HepG2 (cell line): Measurements from ENCODE around the gene HOXA1. TPM values are rescaled to one million over a fixed set of nuclear protein-coding genes. Genes with fewer than 3 reads are reported as not detected.
A peak's percentile ranks its signal among the peaks of the same experiment; 100 is the strongest.

Experiments used
- ATAC-seq: fragments of 200-7000 bp; cut with Tn5 transposase; 3 replicates; pipeline ENCODE4 v1.9.1; 2020; ENCODE audit warnings: mild to moderate bottlenecking, moderate library complexity
- BruUV-seq: library from RNA; stranded (reverse); fragments of 400-500 nt; replicated peaks from 2 replicates; lab custom pipeline; 2021; lab: Mats Ljungman, UMichigan
- CTCF ChIA-PET: fragments of 300-600 bp; formaldehyde crosslinking; extraction: SDS; loops from one replicate; lab custom pipeline; 2021; ENCODE audit warnings: low total read pairs, inconsistent platforms, low intra/inter-chr PET ratio; lab: Yijun Ruan, JAX
- POLR2A ChIA-PET: fragments of 350-600 bp; sonication (Branson Sonifier 250); formaldehyde crosslinking; loops from one replicate; lab custom pipeline; 2020; ENCODE audit warnings: antibody characterized with exemption, inconsistent platforms; lab: Yijun Ruan, JAX
- DNase-seq: peaks from one replicate; pipeline ENCODE4 v3.0.0-alpha.2; 2015; ENCODE audit warnings: low spot score
- FAIRE-seq: peaks from 3 replicates; lab custom pipeline; 2011; peaks lifted over from hg19 to GRCh38; lab: Jason Lieb, UNC
- H2AFZ ChIP-seq: one replicate; pipeline ENCODE4 v1.6.1; 2011; ENCODE audit warnings: low read length, inconsistent platforms
- H3K27ac ChIP-seq: fragments of 300-600 bp; 3 replicates; pipeline ENCODE4 v1.8.0; 2011; ENCODE audit warnings: mixed run types, mild to moderate bottlenecking, mixed read lengths, low read length, inconsistent platforms; ENCODE audit not compliant: insufficient read depth; ENCODE audit errors: extremely low read length
- H3K27me3 ChIP-seq, 2 experiments: fragments of 200-600 bp in 1 of 2; 2 replicates in 1 of 2; 3 replicates in 1 of 2; pipeline versions ENCODE4 v1.6.0 to v1.8.0; 2011; ENCODE audit warnings: low read length in 2 of 2, mild to moderate bottlenecking in 2 of 2, moderate library complexity in 2 of 2, inconsistent platforms in 1 of 2; ENCODE audit not compliant: insufficient read depth in 2 of 2, control insufficient read depth in 1 of 2
- H3K36me3 ChIP-seq, 2 experiments: fragments of 200-600 bp in 1 of 2; replicated peaks in 1 of 2; 2 replicates in 1 of 2; 3 replicates in 1 of 2; pipeline versions ENCODE4 v1.5.1 to v1.8.0; 2011; ENCODE audit warnings: low read length in 2 of 2, inconsistent platforms in 1 of 2; ENCODE audit not compliant: insufficient read depth in 2 of 2, control insufficient read depth in 1 of 2
- H3K4me1 ChIP-seq: 2 replicates; pipeline ENCODE4 v1.5.1; 2012; ENCODE audit warnings: low read length, inconsistent platforms; ENCODE audit not compliant: insufficient read depth
- H3K4me2 ChIP-seq: 2 replicates; pipeline ENCODE4 v1.6.0; 2011; ENCODE audit warnings: low read depth, low read length, inconsistent platforms
- H3K4me3 ChIP-seq, 3 experiments: fragments of 200-600 bp in 1 of 3; sonication (generic), shearing (Covaris generic) in 1 of 3; replicated peaks in 1 of 3; 2 replicates each; pipeline ENCODE4 v1.5.1; 2011 to 2016; ENCODE audit warnings: low read length in 3 of 3, inconsistent platforms in 2 of 3, low read depth in 2 of 3, mild to moderate bottlenecking in 2 of 3, control low read depth in 1 of 3, mixed read lengths in 1 of 3; ENCODE audit not compliant: insufficient read depth in 1 of 3
- H3K79me2 ChIP-seq: one replicate; pipeline ENCODE4 v1.6.1; 2011; ENCODE audit warnings: low read length, inconsistent platforms; ENCODE audit not compliant: insufficient read depth
- H3K9ac ChIP-seq: 2 replicates; pipeline ENCODE4 v1.6.0; 2011; ENCODE audit warnings: mild to moderate bottlenecking, low read depth, low read length, inconsistent platforms; ENCODE audit not compliant: insufficient read depth
- H3K9me3 ChIP-seq: 2 replicates; pipeline ENCODE4 v1.5.1; 2012; ENCODE audit warnings: mild to moderate bottlenecking, low read length
- H4K20me1 ChIP-seq: 2 replicates; pipeline ENCODE4 v1.6.0; 2011; ENCODE audit warnings: inconsistent platforms, mild to moderate bottlenecking, low read length, moderate library complexity; ENCODE audit not compliant: insufficient read depth
- CENPX ChIP-seq: sonication (generic); formaldehyde crosslinking; IDR thresholded peaks from 2 replicates; pipeline ENCODE4 v1.9.0; 2021; ENCODE audit warnings: mild to moderate bottlenecking, missing genetic modification reagents, moderate library complexity
- DMTF1 ChIP-seq: sonication (generic); formaldehyde crosslinking; IDR thresholded peaks from 2 replicates; pipeline ENCODE4 v1.4.0; 2020; ENCODE audit warnings: mild to moderate bottlenecking, missing genetic modification reagents
- JDP2 ChIP-seq: sonication (generic); formaldehyde crosslinking; IDR thresholded peaks from 2 replicates; pipeline ENCODE4 v1.8.1; 2022; ENCODE audit warnings: missing genetic modification reagents, borderline replicate concordance
- MAFK ChIP-seq, 2 experiments: IDR thresholded peaks in 1 of 2; conservative IDR thresholded peaks in 1 of 2; 2 replicates each; pipeline ENCODE4 v1.6.1; 2011; ENCODE audit warnings: improper control_type of control experiment in 2 of 2, low read length in 2 of 2
- PCBP1 ChIP-seq: fragments of 200-400 bp; formaldehyde crosslinking; IDR thresholded peaks from 2 replicates; pipeline ENCODE4 v1.6.1; 2017; ENCODE audit warnings: mild to moderate bottlenecking, low read depth, low read length, borderline replicate concordance
- SMAD9 ChIP-seq: sonication (generic); formaldehyde crosslinking; IDR thresholded peaks from 2 replicates; pipeline ENCODE4 v1.5.1; 2020; ENCODE audit warnings: mild to moderate bottlenecking, missing genetic modification reagents
- YY1 ChIP-seq: IDR thresholded peaks from 2 replicates; pipeline ENCODE4 v1.6.1; 2011; ENCODE audit warnings: low read length, low read depth, moderate library complexity, mild to moderate bottlenecking; ENCODE audit not compliant: insufficient read depth, insufficient replicate concordance
- ZBTB43 ChIP-seq: sonication (generic); formaldehyde crosslinking; conservative IDR thresholded peaks from 2 replicates; pipeline ENCODE4 v1.4.0; 2020; ENCODE audit warnings: missing genetic modification reagents
- ZFYVE20 ChIP-seq: sonication (generic); formaldehyde crosslinking; IDR thresholded peaks from 2 replicates; pipeline ENCODE4 v1.8.0; 2023; ENCODE audit warnings: low read depth, mild to moderate bottlenecking, moderate library complexity, missing genetic modification reagents, borderline replicate concordance
- ZGPAT ChIP-seq: IDR thresholded peaks from 2 replicates; pipeline ENCODE4 v1.6.1; 2016; ENCODE audit warnings: mild to moderate bottlenecking
- ZNF180 ChIP-seq: sonication (generic); formaldehyde crosslinking; IDR thresholded peaks from 2 replicates; pipeline ENCODE4 v1.4.0; 2020; ENCODE audit warnings: low read depth, missing genetic modification reagents, borderline replicate concordance
- ZNF569 ChIP-seq: sonication (generic); formaldehyde crosslinking; IDR thresholded peaks from 2 replicates; pipeline ENCODE4 v1.5.0; 2020; ENCODE audit warnings: mild to moderate bottlenecking, missing genetic modification reagents, moderate library complexity, borderline replicate concordance
- ZNF580 ChIP-seq: IDR thresholded peaks from 2 replicates; pipeline ENCODE4 v1.6.1; 2016; ENCODE audit warnings: low read depth, borderline replicate concordance
- WGBS: methylation state at CpG from one replicate; pipeline ENCODE4 v1.1.6; 2017; ENCODE audit warnings: low lambda C conversion rate; 5-methylcytosine and 5-hydroxymethylcytosine counted together
- in situ Hi-C: cut with HindIII; loops from 2 replicates; pipeline ENCODE4 v1.10.0; 2017; ENCODE audit warnings: low pct_unique_long_range_greater_than_20kb; ENCODE audit not compliant: extremely low pct_ligation_motif_present
- intact Hi-C: fragments of 100-400 bp; cut with micrococcal nuclease; formaldehyde crosslinking; loops from one replicate; pipeline ENCODE4 v1.10.0; 2022; ENCODE audit not compliant: unreplicated experiment
- polyA plus RNA-seq, 8 experiments: library from polyadenylated mRNA; depleted of rRNA in 3 of 8; stranded (reverse) in 7 of 8; unstranded in 1 of 8; fragments of >200 nt; fragmentation: Illumina TruSeq in 4 of 8; extraction: Trizol in 4 of 8; gene quantifications; 2 replicates each; pipeline versions ENCODE4 v1.2.1 to v1.2.3, GENCODE V29; 2011 to 2016; ENCODE audit warnings: low read depth in 4 of 8, missing spikeins in 1 of 8, mixed read lengths in 1 of 8; ENCODE audit not compliant: insufficient read depth in 1 of 8
- total RNA-seq, 5 experiments: library from RNA; depleted of rRNA; stranded (reverse); fragments of >200 nt; fragmentation: Illumina TruSeq; extraction: Trizol; gene quantifications; 2 replicates each; pipeline ENCODE4 v1.2.3, GENCODE V29; 2016; ENCODE audit warnings: low read depth in 1 of 5

Gene HOXA1
- total and polyA plus RNA-seq, 2 of the 13 experiments (the other 11 are each of a cell fraction or from before 2014, with no cell fraction given), result 0.18 to 0.20 TPM

- DNase-seq, result no peak
- Histone ChIP-seq H3K9me3 (no peaks in the 10 kb centered on the region), H3K9ac (no peak overlapping the region), H3K36me3 (no peaks in the 10 kb centered on the region), H3K27me3 (no peaks in the 10 kb centered on the region), H3K27ac (no peak overlapping the region), H3K4me1 (0 out of 2 replicates have a peak, but pooled peaks cover 5% of the 10 kb centered on the region), H3K4me3 (no peak overlapping the region), H3K79me2 (no peaks in the 10 kb centered on the region), H3K4me2 (no peak overlapping the region), H2AFZ (no peak overlapping the region), H4K20me1 (no peaks in the 10 kb centered on the region)
- in situ Hi-C loops, result no loop called here
- FAIRE-seq, result no peak
- no TSS peak for BruUV-seq
- ATAC-seq, result no peak
- TF ChIP-seq ZNF580 (CRISPR knock-in tag), result no peak
- TF ChIP-seq MAFK (conservative IDR thresholded peaks at IDR 0.05 in 1 of 2, IDR thresholded peaks at IDR 0.05 in 1 of 2; ENCODE audit: low read length in 2 of 2), result peak in 1 of 2 experiments; percentile 32; a peak in 1 of 4 replicates
- TF ChIP-seq ZNF569, result no peak
- no peak for TF ChIP-seq JDP2 (CRISPR knock-in tag)
- POLR2A ChIA-PET, result no interaction called here
- WGBS, result 69% methylated on average over 4 of the region's 4 CpGs
- CTCF ChIA-PET, result no interaction called here
- intact Hi-C loops, result no loop called here
Measured at GRCh38 chr7:27051451-27051850, 44.3 kb downstream of the HOXA1 start.

- H3K4me2 ChIP-seq, result no peak overlapping the region
- H2AFZ ChIP-seq, result no peak overlapping the region
- no peak overlapping the region for H3K27ac ChIP-seq
- peak; percentile 58; the same call in 2 of the 3 replicates for ATAC-seq
- in situ Hi-C loops (no loop called here), intact Hi-C loops (no loop called here)
- H3K4me3 ChIP-seq, result no peak overlapping the region
- ChIA-PET POLR2A (no interaction called here), CTCF (no interaction called here)
- BruUV-seq, result no TSS peak
- H3K79me2 ChIP-seq, result no peaks in the 10 kb centered on the region
- H3K27me3 ChIP-seq, result no peaks in the 10 kb centered on the region
- WGBS, result 44% methylated on average over 7 of the region's 10 CpGs
- no peak for DNase-seq
- no peaks in the 10 kb centered on the region for H3K9me3 ChIP-seq
- H3K9ac ChIP-seq, result no peak overlapping the region
- no peak for FAIRE-seq
- H3K4me1 ChIP-seq, result 0 out of 2 replicates have a peak, but pooled peaks cover 5% of the 10 kb centered on the region
- no peaks in the 10 kb centered on the region for H3K36me3 ChIP-seq
- H4K20me1 ChIP-seq, result no peaks in the 10 kb centered on the region
- TF ChIP-seq ZGPAT (CRISPR knock-in tag) (no peak), DMTF1 (CRISPR knock-in tag) (no peak), ZNF180 (CRISPR knock-in tag) (no peak), ZFYVE20 (CRISPR knock-in tag) (no peak), YY1 (no peak), PCBP1 (no peak), ZBTB43 (no peak), CENPX (CRISPR knock-in tag) (no peak), SMAD9 (no peak)
Measured at GRCh38 chr7:27048438-27048837, 47.4 kb downstream of the HOXA1 start.
